NOMO-1 (cell line): ENCODE measurements around the gene HS2ST1.
"Not testable (repeated sequence)": the region's sequence is repeated elsewhere in the genome, so short reads cannot be mapped to it uniquely, and the experiment has no call there.

ENCODE experiments used
- DNase-seq, 2 experiments: peaks; one replicate each; lab custom pipeline; 2025; ENCODE audit not compliant: unreplicated experiment in 2 of 2; lab: John Stamatoyannopoulos, UW

Gene HS2ST1

DNA sequence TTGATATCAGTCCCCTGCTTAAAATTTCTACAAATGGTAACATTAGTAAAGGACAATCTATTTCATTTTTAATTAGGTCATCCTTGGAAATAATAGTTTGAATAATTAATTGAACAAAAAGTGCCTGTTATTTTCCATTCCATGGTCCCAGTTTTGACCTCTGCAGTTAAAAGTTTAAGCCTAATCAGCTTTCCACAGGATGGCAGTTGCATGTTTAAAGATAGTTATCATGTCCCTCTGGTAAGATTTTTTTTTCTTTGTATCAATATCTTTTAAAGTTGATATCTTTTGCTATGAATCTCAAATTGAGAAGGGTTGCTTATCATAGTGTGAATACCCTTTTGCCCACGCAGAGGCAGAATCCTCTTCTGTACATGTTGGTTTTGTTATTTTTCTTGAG is 90.4 kb downstream of the HS2ST1 start:
- DNase-seq = no peak

DNA sequence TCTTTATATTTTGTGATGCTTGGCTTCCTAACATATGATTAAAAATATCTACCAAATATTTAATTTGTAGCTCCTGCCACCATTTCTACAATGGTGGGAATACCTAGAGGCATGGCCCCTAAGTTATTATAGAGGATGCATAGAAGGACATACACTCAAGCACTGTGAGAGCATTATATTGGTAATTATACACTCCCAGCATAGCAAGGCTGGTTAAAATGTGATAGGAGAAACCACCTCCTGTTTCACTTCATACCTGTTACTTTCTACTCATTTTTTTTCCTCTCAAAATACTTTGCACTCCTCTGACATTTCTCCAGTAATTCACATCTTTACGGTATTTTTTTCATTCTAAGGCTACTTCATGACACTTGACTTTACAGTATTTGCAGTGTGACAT is 92.9 kb downstream of the HS2ST1 start:
- DNase-seq = no peak

DNA sequence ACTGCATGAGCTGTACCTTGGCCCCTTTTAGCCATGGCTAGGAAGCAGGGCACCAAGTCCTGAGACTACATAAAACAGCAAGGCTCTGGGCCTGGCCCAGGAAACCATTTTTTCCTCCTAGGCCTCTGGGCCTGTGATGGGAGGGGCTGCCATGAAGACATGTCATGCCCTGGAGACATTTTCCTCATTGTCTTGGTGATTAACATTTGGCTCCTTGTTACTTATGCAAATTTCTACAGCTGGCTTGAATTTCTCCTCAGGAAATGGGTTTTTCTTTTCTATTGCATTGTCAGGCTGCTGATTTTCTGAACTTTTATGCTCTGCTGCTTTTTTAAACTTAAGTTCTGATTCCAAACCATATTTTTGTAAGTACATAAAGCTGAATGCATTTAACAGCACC is 99.0 kb downstream of the HS2ST1 start:
- not testable (repeated sequence) for DNase-seq

DNA sequence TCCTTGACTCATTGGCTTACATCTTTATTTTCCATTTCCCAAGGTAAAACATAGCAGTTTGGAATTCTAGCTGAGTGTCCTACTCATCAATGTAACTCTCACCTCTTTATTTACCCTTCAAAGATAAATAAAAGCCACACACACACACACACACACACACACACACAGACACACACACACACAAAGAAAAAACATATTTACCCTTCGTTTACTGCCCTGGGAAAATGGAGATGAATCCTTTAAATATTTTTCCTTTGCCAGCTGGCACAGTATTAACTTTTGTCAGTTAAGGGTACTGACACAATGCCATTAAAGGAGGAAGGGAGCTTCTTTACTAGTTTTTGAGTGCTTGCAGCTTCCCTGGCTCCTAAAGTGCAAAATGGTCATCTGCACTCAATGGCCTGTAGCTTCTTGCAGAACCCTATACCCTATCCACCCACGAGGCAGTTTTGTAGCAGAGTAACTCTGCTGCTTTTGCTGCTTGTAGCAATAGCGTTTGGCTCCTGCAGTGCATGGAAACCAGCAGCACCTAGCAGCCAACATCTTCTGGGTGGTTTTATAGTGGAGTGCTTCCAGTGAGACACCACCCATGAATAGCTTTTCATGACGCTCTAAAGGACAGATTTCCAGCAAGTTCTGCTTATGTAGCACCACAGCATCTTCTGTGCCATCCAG is 103.7 kb downstream of the HS2ST1 start:
- DNase-seq = no peak

DNA sequence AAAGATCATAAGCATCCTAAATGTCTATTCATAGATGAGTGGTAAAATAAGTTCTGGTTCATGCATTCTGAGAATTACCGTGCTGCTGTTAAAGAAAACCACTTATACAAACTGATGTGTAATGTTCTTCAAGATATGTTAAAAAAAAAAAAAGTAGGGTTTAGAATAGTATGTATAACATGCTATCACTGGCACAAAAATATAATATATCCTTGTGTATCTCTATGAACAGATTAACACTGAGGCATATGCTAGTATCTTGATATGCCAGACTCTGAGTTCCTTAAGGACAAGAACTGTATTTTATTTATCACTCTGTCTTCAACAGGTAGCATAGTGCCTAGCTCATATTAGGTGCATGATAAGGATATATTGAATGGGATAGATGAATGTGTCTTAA is 108.9 kb downstream of the HS2ST1 start:
- no peak for DNase-seq

DNA sequence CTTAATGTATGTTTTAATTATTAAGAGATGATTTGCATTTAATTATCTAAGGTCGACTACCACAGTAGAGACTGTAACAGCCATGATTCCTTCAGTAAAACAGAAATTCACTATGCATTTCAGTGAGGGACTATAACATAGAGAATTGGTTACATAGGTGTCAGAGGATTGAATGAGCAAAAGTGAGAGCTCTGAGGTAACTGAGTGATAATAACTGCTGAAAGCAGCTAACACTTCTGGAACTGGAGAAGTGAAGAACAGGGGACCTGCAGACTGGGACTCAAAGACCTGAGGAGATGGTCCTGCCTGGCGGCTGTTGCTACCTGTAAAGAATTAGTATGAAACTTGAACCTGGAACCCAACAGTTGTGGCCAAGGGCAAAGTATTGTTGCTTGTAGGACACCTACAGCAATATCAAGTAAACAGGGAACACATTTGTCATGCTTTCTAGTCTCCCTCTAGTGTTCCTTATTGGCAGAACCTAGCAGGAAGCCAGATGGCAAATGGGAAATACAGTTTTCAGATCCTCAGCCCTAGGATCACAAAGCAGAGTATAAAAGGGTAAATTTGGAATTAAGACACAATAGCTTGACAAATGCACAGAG is 110.6 kb downstream of the HS2ST1 start:
- DNase-seq = peak in 1 of 2 experiments; percentile 2

DNA sequence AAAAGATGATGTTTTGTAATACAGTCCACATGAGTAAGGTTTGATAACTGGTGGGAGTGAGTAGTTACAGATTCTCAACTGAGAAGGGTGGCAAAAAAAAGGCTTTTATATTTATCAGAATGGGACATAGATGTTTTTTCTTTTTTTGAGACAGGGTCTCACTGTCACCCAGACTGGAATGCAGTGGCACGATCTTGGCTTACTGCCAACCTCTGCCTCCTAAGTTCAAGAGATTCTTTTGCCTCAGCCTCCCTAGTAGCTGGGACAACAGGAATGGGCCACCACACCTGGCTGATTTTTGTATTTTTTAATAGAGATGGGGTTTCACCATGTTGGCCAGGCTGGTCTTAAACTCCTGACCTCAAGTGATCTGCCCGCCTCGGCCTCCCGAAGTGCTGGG is 113.1 kb downstream of the HS2ST1 start:
- DNase-seq = not testable (repeated sequence)

DNA sequence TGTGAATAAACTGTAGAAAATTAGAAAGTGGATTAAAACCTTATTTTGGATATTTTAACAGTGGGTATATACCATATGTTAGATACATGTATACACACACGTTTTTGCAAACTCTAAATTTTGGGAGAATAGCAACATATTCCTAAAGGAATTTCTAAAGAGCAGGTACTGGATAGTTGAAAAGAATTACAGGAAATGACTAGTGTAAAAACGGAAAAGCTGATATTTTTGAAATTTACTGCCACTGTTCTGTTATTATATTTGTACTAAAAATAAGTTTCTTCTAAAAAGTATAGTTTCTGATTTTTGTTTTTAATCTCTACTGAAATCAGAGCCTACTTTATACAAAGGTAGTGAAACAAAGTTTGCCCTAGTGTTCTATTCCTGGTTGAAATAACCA is 114.1 kb downstream of the HS2ST1 start:
- no peak for DNase-seq

DNA sequence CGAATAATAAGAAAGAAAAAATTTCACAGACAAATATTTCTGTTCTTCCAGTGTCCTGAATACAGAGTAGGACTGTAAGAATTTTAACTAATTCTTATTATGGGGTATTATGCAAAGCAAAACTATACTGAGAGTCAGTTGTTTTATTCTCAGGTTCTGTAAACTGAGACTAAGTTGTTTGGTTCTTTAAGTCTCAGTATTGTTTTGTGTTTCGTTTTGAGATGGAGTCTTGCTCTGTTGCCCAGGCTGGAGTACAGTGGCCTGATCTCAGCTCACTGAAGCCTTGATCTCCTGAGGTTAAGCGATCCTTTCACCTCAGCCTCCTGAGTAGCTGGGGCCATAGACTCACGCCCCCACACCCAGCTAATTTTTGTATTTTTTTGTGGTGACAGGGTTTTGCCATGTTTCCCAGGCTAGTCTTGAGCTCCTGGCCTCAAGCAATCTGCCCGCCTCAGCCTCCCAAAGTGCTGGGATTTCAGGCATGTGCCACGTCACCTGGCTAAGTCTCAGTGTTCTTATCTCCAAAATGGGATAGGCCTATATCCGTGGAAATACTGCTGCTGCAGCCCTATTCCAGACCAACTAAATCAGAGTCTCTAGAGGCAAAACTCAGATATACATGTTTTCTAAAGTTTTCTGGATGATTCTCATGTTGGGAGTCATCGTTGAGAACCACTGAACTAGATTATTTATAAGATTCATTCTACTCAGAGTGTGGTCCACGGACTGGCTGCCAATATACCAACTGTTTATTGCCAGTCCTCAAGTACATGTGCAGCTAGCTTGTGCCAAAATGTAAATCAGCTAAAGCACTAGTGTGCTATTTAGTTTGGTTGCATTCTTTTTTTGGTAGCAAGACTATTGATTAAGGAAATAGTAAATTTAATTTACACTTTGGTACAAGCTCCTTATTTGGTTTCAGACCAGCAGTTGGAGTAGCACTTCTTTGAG is 116.6 kb downstream of the HS2ST1 start:
- no peak for DNase-seq

DNA sequence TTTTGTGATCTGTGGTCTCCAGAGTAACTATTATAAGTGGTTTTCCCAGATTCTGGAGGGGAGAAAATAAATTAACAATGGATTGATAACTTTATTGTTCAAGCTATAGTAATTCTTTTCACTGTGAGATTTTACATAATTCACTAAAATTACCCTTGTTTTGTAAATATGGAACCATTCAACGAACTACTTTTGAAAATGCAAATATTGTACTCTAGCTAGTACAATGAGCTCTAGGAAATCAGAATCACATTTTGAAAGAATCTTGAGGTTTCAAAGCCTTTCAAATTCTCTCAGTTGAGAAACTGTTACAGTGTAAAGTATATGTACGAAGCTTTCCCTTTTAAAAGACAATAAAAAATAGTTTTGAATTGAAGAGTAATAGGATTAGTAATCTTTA is 119.9 kb downstream of the HS2ST1 start:
- DNase-seq = no peak

DNA sequence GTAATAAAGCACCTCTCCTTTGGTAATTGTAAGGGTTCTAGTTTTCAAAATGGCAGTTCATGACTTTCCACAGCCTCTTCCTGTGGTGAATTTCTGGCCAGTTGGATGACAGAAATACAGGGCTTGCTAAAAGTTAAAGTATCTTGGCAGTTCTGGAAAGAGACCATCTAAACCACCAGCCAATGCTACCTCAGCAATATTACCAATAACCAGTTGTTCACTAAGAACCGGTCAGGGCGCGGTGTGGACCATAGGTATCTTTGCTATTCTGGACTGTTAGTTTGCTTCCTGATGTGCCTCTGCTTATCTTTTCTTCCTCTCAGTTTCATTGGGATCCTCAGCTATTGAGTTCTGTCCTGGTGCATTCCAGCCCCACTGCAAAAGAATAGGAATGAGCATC is 124.7 kb downstream of the HS2ST1 start:
- no peak for DNase-seq

DNA sequence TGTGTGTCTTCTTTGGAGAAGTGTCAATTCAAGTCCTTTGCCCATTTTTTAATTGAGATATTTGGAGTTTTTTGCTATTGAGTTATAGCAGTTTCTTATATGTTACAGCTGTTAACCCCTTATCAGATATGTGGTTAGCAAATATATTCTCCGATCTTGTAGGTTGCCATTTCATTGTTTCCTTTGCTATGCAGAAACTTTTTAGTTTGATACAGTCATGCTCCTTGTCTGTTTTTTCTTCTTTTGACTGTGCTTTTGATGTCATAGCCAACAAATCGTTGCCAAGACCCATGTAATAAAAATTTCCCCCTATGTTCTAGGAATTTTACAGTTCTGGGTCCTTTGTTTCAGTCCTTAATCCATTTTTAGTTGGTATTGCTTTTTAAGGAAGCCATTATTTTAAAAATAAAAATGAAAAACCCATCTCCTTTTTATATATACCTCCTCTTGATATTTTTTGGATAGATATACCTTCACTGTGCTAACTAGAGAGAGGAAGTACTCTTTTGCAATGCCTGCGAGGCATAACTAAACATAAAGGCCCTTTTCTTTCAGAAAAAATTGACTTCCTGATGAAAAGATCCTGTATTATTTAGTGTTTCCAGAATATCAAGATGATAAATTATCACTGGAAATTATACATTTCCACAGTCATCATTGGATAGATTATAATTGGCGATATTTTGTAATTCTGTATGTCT is 127.8 kb downstream of the HS2ST1 start:
- DNase-seq = peak in 1 of 2 experiments; percentile 41

DNA sequence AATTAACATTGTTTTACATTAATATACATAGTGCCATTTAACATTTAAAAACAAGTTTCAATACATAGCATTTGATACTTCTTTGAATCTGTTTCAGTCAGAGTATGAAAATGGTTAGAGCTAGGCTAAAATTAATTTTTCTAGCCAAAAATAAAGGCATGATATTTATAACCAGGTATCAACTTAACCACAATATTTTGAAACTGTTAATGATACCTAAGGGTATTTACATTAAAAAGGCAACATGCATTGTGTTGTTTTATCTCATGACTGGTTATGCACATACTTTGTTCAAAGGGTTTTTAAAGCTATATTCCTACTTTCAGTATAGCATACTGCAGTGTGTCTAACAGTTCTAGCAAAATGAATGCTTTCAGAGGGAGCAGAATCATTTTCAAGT is 130.0 kb downstream of the HS2ST1 start:
- no peak for DNase-seq

DNA sequence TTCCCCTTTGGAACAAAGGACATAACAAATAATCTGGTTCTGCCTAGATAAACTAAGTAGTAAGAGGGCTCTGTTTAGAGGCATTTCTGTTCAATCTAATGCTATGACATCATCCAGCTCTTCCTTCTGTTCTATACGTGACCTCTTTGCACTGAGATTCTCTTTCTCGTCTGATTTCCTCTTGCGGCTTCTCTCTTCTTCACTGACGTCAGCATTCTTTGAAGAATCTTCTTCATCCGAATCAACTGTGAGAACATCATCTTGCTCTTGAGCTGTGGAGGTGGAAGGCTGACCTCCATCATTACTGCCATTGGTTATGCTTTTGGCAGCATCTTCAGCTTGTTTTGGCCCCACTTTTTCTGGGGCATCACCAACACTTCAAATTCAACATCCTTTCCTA is 130.4 kb downstream of the HS2ST1 start:
- no peak for DNase-seq

DNA sequence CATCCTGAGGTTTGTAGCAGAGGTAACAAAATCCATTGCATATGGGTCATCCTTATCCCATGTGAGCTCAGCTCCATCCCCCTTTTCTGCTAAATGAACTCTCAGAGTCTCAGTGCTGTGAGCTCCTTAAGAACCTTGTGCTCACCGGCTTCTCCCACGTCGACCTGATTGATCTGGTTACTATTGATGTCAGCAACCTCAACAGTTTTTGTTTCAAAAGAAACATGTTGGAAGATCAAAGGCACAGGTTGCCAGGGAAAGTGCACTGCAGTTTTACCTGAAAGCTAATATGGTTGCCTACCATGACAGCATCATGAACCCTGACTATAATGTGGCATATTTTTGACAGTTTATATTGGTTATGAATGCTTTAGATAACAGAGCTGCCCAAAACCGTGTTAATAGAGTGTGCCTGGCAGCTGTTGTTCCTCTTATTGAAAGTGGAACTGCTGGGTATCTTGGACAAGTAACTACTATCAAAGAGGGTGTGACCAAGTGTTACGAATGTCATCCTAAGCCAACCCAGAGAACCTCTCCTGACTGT is 131.4 kb downstream of the HS2ST1 start:
- no peak for DNase-seq

DNA sequence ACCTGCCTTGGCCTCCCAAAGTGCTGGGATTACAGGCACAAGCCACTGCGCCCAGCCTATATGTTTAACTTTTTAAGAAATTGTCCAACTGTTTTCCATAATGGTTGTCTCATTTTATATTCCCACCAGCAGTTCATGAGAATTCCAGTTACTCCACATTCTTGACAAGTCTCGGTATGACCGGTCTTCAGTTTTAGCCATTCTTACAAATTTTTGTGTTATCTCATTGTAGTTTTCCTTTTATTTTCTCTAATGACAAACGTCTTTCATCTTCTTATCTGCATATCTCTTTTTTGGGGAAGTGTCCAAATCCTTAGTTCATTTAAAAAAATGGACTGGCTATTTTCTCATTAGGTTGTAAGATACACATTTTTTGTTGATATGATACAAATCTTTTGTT is 132.5 kb downstream of the HS2ST1 start:
- DNase-seq = no peak

DNA sequence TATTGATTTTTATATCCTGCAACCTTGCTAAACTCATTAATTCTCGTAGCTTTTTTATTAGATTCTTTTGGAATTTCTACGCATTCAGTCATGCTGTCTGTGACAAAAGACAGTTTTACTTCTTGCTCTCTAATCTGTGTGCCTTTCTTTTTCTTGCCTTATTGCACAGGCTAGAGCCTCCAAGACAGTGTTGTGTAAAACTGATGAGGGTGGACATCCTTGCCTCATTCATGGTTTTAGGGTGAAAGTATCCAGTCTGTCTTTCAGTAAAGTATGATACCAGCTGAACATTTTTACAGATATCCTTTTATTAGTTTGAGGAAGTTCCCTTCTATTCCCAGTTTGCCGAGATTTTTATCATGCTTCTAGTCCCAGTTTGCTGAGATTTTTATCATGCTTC is 133.8 kb downstream of the HS2ST1 start:
- DNase-seq = no peak

DNA sequence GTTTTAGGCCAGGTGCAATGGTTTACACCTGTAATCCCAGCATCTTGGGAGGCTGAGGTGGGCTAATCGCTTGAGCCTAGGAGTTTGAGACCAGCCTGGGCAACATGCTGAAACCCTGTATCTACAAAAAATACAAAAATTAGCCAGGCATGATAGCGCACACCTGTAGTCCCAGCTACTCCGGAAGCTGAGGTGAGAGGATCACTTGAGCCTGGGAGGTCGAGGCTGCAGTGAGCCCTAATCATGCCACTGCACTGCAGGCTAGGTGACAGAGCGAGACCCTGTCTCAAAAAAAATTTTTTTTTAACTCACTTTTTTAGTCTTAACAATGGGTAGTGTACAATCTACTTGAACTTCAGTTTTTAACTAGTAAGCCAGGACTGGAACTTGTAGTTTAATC is 137.5 kb downstream of the HS2ST1 start:
- no peak for DNase-seq

DNA sequence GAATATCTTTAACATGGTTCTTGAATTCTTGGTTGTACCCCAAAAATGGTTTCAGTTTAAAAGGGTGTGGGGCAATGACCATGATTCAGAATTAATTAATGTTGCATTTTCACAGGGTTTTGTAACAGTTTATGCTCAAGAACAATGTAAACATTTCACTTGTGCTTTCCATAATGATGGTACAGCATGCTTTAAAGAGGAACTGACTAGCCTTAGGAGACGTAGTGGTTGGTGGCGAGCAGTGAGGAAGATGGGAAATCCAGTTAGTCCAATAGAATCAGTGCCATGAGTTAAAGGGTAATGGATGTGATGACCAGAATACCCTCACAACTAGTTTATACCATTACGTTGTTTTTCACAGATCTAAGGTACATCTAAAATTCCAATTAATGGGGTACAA is 138.0 kb downstream of the HS2ST1 start:
- DNase-seq = no peak

DNA sequence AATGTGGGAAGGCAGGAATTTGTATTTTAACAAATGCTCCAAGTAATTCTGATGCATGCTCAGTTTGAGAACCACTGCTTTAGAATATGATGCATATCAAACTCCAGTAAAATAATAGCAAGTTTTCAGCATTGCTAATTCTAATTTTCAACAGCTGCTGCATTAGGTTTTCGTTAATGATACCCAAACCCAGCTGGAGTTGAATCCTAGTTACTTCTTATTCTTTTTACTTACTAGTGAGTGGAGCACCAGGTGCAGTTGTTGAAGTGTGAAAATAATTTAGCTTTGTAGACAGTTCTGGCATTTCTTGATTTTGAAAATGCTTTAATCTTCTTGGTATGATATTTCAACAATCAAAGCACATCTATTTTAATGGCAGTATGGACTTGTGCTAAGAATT is 138.5 kb downstream of the HS2ST1 start:
- DNase-seq = no peak

DNA sequence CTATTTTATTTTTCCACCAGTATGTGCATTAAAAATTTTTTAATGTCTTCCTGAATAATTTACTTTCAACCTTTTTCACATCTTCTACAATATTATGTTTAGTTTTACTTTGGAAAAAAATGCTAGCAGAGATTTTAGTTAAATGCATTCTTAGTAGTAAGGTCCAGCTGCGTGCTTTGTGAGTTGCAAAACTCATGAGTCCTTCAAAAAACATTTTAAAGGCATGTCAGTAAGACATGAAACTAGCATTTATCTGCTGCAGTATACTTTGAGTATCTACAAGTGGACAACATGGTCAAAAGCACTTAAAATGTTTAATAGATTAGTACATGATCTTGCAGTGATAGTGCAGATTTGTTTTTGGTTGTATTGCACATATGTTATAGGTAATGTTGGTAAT is 139.0 kb downstream of the HS2ST1 start:
- DNase-seq = no peak
